ENCODE measurements around the gene CD82. TPM values are rescaled to one million over a fixed set of nuclear protein-coding genes. Genes with fewer than 3 reads are reported as not detected.
"Not testable (repeated sequence)": the region's sequence is repeated elsewhere in the genome, so short reads cannot be mapped to it uniquely, and the experiment has no call there.

The CD82 gene
- total RNA-seq, 1 donor from 2014 or later: 770 TPM

GRCh38 chr11:44556735-44557409 lies 8.6 kb upstream of the CD82 start:
- no peaks in the 10 kb centered on the region for H3K27me3 Mint-ChIP-seq
- intact Hi-C loops (cut with micrococcal nuclease): loop anchor here (1.0 to 5.0 kb wide), 8 partner anchors 8 to 545 kb away; partner anchors contain the start of genes CD82 and TSPAN18
- H3K4me3 Mint-ChIP-seq: peak overlapping the region; percentile 49
- TF ChIP-seq CTCF (IDR thresholded peaks at IDR 0.05): peak; percentile 21
- H3K27ac Mint-ChIP-seq: peak overlapping the region; percentile 90
- peaks cover 64% of the 10 kb centered on the region for H3K4me1 Mint-ChIP-seq
- ATAC-seq (ENCODE audit: low read depth) (peak; percentile 51), DNase-seq (no peak)
- CTCF ChIA-PET: interaction anchor here (0.6 to 13.5 kb wide), 24 partner anchors 9 to 548 kb away, joined by 3 to 398 read pairs (median 4); partner anchors contain the start of genes CD82 and TSPAN18
- H3K36me3 Mint-ChIP-seq (ENCODE audit: low read depth): no peaks in the 10 kb centered on the region
- H3K9me3 Mint-ChIP-seq: no peaks in the 10 kb centered on the region
- POLR2A ChIA-PET: interaction anchor here (0.5 to 8.2 kb wide), 14 partner anchors 9 to 1772 kb away, joined by 3 to 176 read pairs (median 8); partner anchors contain the start of gene CD82

- ATAC-seq (ENCODE audit: low read depth) (peak; percentile 38), DNase-seq (no peak)
- peak overlapping the region; percentile 90 for H3K27ac Mint-ChIP-seq
- CTCF ChIA-PET: interaction anchor here (0.6 to 13.5 kb wide), 22 partner anchors 8 to 548 kb away, joined by 3 to 398 read pairs (median 4); partner anchors contain the start of genes CD82 and TSPAN18
- TF ChIP-seq CTCF (IDR thresholded peaks at IDR 0.05): no peak
- POLR2A ChIA-PET: interaction anchor here (0.5 to 8.2 kb wide), 11 partner anchors 8 to 1771 kb away, joined by 4 to 176 read pairs (median 12); partner anchors contain the start of gene CD82
- H3K27me3 Mint-ChIP-seq: no peaks in the 10 kb centered on the region
- H3K36me3 Mint-ChIP-seq (ENCODE audit: low read depth): no peaks in the 10 kb centered on the region
- peaks cover 64% of the 10 kb centered on the region for H3K4me1 Mint-ChIP-seq
- H3K9me3 Mint-ChIP-seq: no peaks in the 10 kb centered on the region
- intact Hi-C loops (cut with micrococcal nuclease): loop anchor here (1.0 to 5.0 kb wide), 7 partner anchors 8 to 545 kb away; partner anchors contain the start of genes CD82 and TSPAN18
- no peak overlapping the region for H3K4me3 Mint-ChIP-seq
These were observed 8.0 kb upstream of the CD82 start for GRCh38 chr11:44557464-44557863.

- H3K27me3 Mint-ChIP-seq: no peaks in the 10 kb centered on the region
- ChIA-PET POLR2A (interaction anchor here (0.5 to 17.5 kb wide), 12 partner anchors 10 to 386 kb away, joined by 3 to 485 read pairs (median 8); no protein-coding TSS in a partner anchor), CTCF (interaction anchor here (0.6 to 13.5 kb wide), 11 partner anchors 10 to 1379 kb away, joined by 3 to 398 read pairs (median 4); no protein-coding TSS in a partner anchor)
- H3K4me3 Mint-ChIP-seq: peak overlapping the region; percentile 53
- no peaks in the 10 kb centered on the region for H3K36me3 Mint-ChIP-seq (ENCODE audit: low read depth)
- intact Hi-C loops (cut with micrococcal nuclease): loop anchor here (1.0 to 5.0 kb wide), 5 partner anchors 10 to 543 kb away; no protein-coding TSS in a partner anchor
- peaks cover 76% of the 10 kb centered on the region for H3K4me1 Mint-ChIP-seq
- H3K9me3 Mint-ChIP-seq: no peaks in the 10 kb centered on the region
- TF ChIP-seq CTCF (IDR thresholded peaks at IDR 0.05): no peak
- ATAC-seq (ENCODE audit: low read depth): peak; percentile 81
- peak; percentile 51 for DNase-seq
- H3K27ac Mint-ChIP-seq: peak overlapping the region; percentile 81
These were observed 6.1 kb upstream of the CD82 start for GRCh38 chr11:44559207-44559939.

GRCh38 chr11:44559940-44560300 lies 5.5 kb upstream of the CD82 start:
- not testable (repeated sequence) for H3K9me3 Mint-ChIP-seq; DNase-seq; H3K36me3 Mint-ChIP-seq (ENCODE audit: low read depth); ATAC-seq (ENCODE audit: low read depth); H3K27me3 Mint-ChIP-seq
- intact Hi-C loops (cut with micrococcal nuclease): loop anchor here (1.0 to 10.0 kb wide), 8 partner anchors 9 to 1245 kb away; partner anchors contain the start of genes API5 and SLC35C1
- ChIA-PET POLR2A (interaction anchor here (0.5 to 17.5 kb wide), 11 partner anchors 9 to 64 kb away, joined by 3 to 485 read pairs (median 8); no protein-coding TSS in a partner anchor), CTCF (interaction anchor here (0.9 to 13.5 kb wide), 7 partner anchors 9 to 72 kb away, joined by 3 to 398 read pairs (median 5); no protein-coding TSS in a partner anchor)
- peak overlapping the region; percentile 53 for H3K4me3 Mint-ChIP-seq
- H3K4me1 Mint-ChIP-seq: peaks cover 77% of the 10 kb centered on the region
- H3K27ac Mint-ChIP-seq: peak overlapping the region; percentile 81

GRCh38 chr11:44561275-44561805 lies 4.1 kb upstream of the CD82 start:
- TF ChIP-seq CTCF (IDR thresholded peaks at IDR 0.05): no peak
- intact Hi-C loops (cut with micrococcal nuclease): loop anchor here (10.0 kb wide), 3 partner anchors 793 to 1247 kb away; partner anchors contain the start of genes API5 and SLC35C1
- no peak for ATAC-seq (ENCODE audit: low read depth)
- ChIA-PET POLR2A (interaction anchor here (1.1 to 17.5 kb wide), 3 partner anchors 38 to 58 kb away, joined by 3 to 485 read pairs (median 176); no protein-coding TSS in a partner anchor), CTCF (interaction anchor here (1.8 to 13.5 kb wide), 2 partner anchors 39 to 55 kb away, joined by 4 to 398 read pairs; no protein-coding TSS in a partner anchor)
- H3K9me3 Mint-ChIP-seq: no peaks in the 10 kb centered on the region
- peak overlapping the region; percentile 66 for H3K27ac Mint-ChIP-seq
- H3K36me3 Mint-ChIP-seq (ENCODE audit: low read depth): peaks cover 6% of the 10 kb centered on the region
- no peak overlapping the region for H3K4me3 Mint-ChIP-seq
- DNase-seq: no peak
- no peaks in the 10 kb centered on the region for H3K27me3 Mint-ChIP-seq
- H3K4me1 Mint-ChIP-seq: peaks cover 67% of the 10 kb centered on the region

All from activated B cell treated with CpG ODN at 0.5 μM for 24 hours (primary cell).